Measurements from ENCODE around the gene DPYSL5. TPM values are rescaled to one million over a fixed set of nuclear protein-coding genes. Genes with fewer than 3 reads are reported as not detected.

Gene DPYSL5
- total and polyA plus RNA-seq, 9 of the 15 experiments (the other 6 are each of a cell fraction or from before 2014, with no cell fraction given) = 0.06 TPM; not detected in 8

- FAIRE-seq = no peak
- Histone ChIP-seq H3K4me1 (replicated peaks in 1 of 2; ENCODE audit: control insufficient read depth in 2 of 2, insufficient read depth in 2 of 2, low read length in 2 of 2) (peaks cover 0 to 22% of the 10 kb centered on the region in 2 experiments; a peak in 4 of 5 replicates), H3K9ac (ENCODE audit: insufficient read depth in 1 of 2, low read depth in 2 of 2, low read length in 2 of 2) (no peak overlapping the region), H4K20me1 (replicated peaks; ENCODE audit: control insufficient read depth, insufficient read depth, low read length) (no peaks in the 10 kb centered on the region; the same call in 1 of the 2 replicates), H3K4me3 (no peak overlapping the region), H2AFZ (ENCODE audit: low read depth, low read length) (no peak overlapping the region), H3K27ac (ENCODE audit: extremely low read depth, low read depth, low read length) (no peak overlapping the region), H3K27me3 (ENCODE audit: control insufficient read depth in 2 of 2, insufficient read depth in 2 of 2, low read length in 2 of 2) (peaks cover 33 to 66% of the 10 kb centered on the region in 2 experiments), H3K9me3 (replicated peaks; ENCODE audit: control insufficient read depth, insufficient read depth, low read depth, low read length) (no peaks in the 10 kb centered on the region), H3K36me3 (ENCODE audit: control insufficient read depth, insufficient read depth, low read length) (no peaks in the 10 kb centered on the region), H3K9me1 (ENCODE audit: control insufficient read depth, insufficient read depth, low read length) (no peaks in the 10 kb centered on the region), H3K4me2 (ENCODE audit: insufficient read depth, low read length) (no peak overlapping the region), H3K79me2 (ENCODE audit: control insufficient read depth, insufficient read depth, low read length) (no peaks in the 10 kb centered on the region)
- in situ Hi-C loops (cut with MboI) (loop anchor here (10.0 kb wide), 1 partner anchor 104 kb away; the partner anchor contains the start of gene DPYSL5), intact Hi-C loops (cut with micrococcal nuclease) (no loop called here)
- peak; percentile 85; the same call in 1 of the 2 replicates for TF ChIP-seq BCOR (IDR thresholded peaks at IDR 0.05)
- no peak for TF ChIP-seq XRCC4 (IDR thresholded peaks at IDR 0.05; ENCODE audit: extremely low read depth, insufficient read depth, insufficient read length)
- no peak for TF ChIP-seq BCL6 (CRISPR knock-in tag; IDR thresholded peaks at IDR 0.05)
- 0 out of 2 replicates have a peak, but pooled peaks have one; percentile 25 for TF ChIP-seq HDAC2 (IDR thresholded peaks at IDR 0.05)
- TF ChIP-seq ZNF707 (CRISPR knock-in tag; conservative IDR thresholded peaks at IDR 0.05) = no peak
- TF ChIP-seq ADNP (tag; IDR thresholded peaks at IDR 0.05) = 0 out of 2 replicates have a peak, but pooled peaks have one; percentile 52
- 0 out of 2 replicates have a peak, but pooled peaks have one; percentile 39 for TF ChIP-seq ZNF121 (CRISPR knock-in tag; conservative IDR thresholded peaks at IDR 0.05)
- TF ChIP-seq KDM1A (IDR thresholded peaks at IDR 0.05) = peak in 1 of 2 experiments; percentile 24; a peak in 1 of 4 replicates
- peak; percentile 89 for TF ChIP-seq RBM25 (IDR thresholded peaks at IDR 0.05; ENCODE audit: low read depth, low read length, severe bottlenecking)
- no peak for TF ChIP-seq KDM5B (IDR thresholded peaks at IDR 0.05; ENCODE audit: insufficient replicate concordance, low read depth, low read length)
- TF ChIP-seq E2F1 (CRISPR knock-in tag; IDR thresholded peaks at IDR 0.05) = no peak
- TF ChIP-seq SMARCA5 (IDR thresholded peaks at IDR 0.05) = 0 out of 2 replicates have a peak, but pooled peaks have one; percentile 36
- TF ChIP-seq CHD4 (IDR thresholded peaks at IDR 0.05; ENCODE audit: insufficient read depth, insufficient replicate concordance, low read depth, low read length, poor library complexity, severe bottlenecking) = peak; percentile 69
- ChIA-PET CTCF (ENCODE audit: low intra/inter-chr PET ratio) (no interaction called here), POLR2A (no interaction called here)
- no TSS peak for BruUV-seq (replicated peaks)
- no peak for DNase-seq (ENCODE audit: extremely low read depth in 1 of 4, low spot score in 3 of 4)
- WGBS (ENCODE audit: insufficient coverage, low coverage, missing lambda C conversion rate) = 37% methylated on average over 3 of the region's 3 CpGs
- ATAC-seq = no peak
Measured at GRCh38 chr2:26948800-26949199, 100.9 kb downstream of the DPYSL5 start.

All from K562 (cell line).